Measurements from ENCODE around the gene MYOG.

- TF ChIP-seq EZH2 (IDR thresholded peaks at IDR 0.05) = no peak
- no peak for TF ChIP-seq POLR2AphosphoS5 (IDR thresholded peaks at IDR 0.05; ENCODE audit: borderline replicate concordance, low read depth, low read length)
- TF ChIP-seq FOXP2 (optimal IDR thresholded peaks at IDR 0.05; ENCODE audit: control extremely low read depth, extremely low read length, insufficient read depth) = no peak
Observed at GRCh38 chr1:203066965-203067364, 18.8 kb downstream of the MYOG start.

Data from SK-N-MC (cell line).